HEK293 (cell line): ENCODE results near the gene MBP.

Experiments
- SP2 ChIP-seq: fragments of 450-650 bp; formaldehyde crosslinking; IDR thresholded peaks from 2 replicates; pipeline ENCODE4 v1.5.1; 2016; ENCODE audit warnings: missing biosample characterization, missing genetic modification characterization
- SP3 ChIP-seq: fragments of 450-650 bp; formaldehyde crosslinking; IDR thresholded peaks from 2 replicates; pipeline ENCODE4 v1.5.1; 2016; ENCODE audit warnings: missing biosample characterization, missing genetic modification characterization
- ZBTB17 ChIP-seq: fragments of 450-650 bp; formaldehyde crosslinking; IDR thresholded peaks from 2 replicates; pipeline ENCODE4 v1.5.1; 2016; ENCODE audit warnings: missing biosample characterization, missing genetic modification characterization
- ZBTB20 ChIP-seq: fragments of 450-650 bp; formaldehyde crosslinking; IDR thresholded peaks from 2 replicates; pipeline ENCODE4 v1.5.1; 2016; ENCODE audit warnings: missing biosample characterization, missing genetic modification characterization
- ZBTB48 ChIP-seq: fragments of 450-650 bp; formaldehyde crosslinking; IDR thresholded peaks from 2 replicates; pipeline ENCODE4 v1.5.1; 2016; ENCODE audit warnings: missing biosample characterization, missing genetic modification characterization
- ZBTB7A ChIP-seq: fragments of 450-650 bp; formaldehyde crosslinking; IDR thresholded peaks from 2 replicates; pipeline ENCODE4 v1.5.1; 2016; ENCODE audit warnings: low read depth, missing biosample characterization, missing genetic modification characterization
- ZNF140 ChIP-seq: fragments of 450-650 bp; formaldehyde crosslinking; IDR thresholded peaks from 2 replicates; pipeline ENCODE4 v1.5.1; 2016; ENCODE audit warnings: missing biosample characterization, missing genetic modification characterization
- ZNF184 ChIP-seq: fragments of 450-650 bp; IDR thresholded peaks from 2 replicates; pipeline ENCODE4 v1.5.1; 2018; ENCODE audit warnings: missing biosample characterization, mild to moderate bottlenecking, missing genetic modification characterization
- ZNF24 ChIP-seq: fragments of 450-650 bp; formaldehyde crosslinking; IDR thresholded peaks from 2 replicates; pipeline ENCODE4 v1.5.1; 2016; ENCODE audit warnings: missing biosample characterization, missing genetic modification characterization
- ZNF302 ChIP-seq: fragments of 450-650 bp; formaldehyde crosslinking; IDR thresholded peaks from 2 replicates; pipeline ENCODE4 v1.5.1; 2016; ENCODE audit warnings: missing biosample characterization, missing genetic modification characterization, low read depth
- ZNF324 ChIP-seq: fragments of 450-650 bp; formaldehyde crosslinking; IDR thresholded peaks from 2 replicates; pipeline ENCODE4 v1.5.1; 2016; ENCODE audit warnings: missing biosample characterization, missing genetic modification characterization
- ZNF549 ChIP-seq: fragments of 450-650 bp; IDR thresholded peaks from 2 replicates; pipeline ENCODE4 v1.5.1; 2018; ENCODE audit warnings: missing biosample characterization, missing genetic modification characterization, mild to moderate bottlenecking, inconsistent platforms, moderate library complexity
- ZNF600 ChIP-seq: fragments of 450-650 bp; formaldehyde crosslinking; IDR thresholded peaks from 2 replicates; pipeline ENCODE4 v1.5.1; 2016; ENCODE audit warnings: missing biosample characterization, missing genetic modification characterization
- ZNF677 ChIP-seq: fragments of 450-650 bp; IDR thresholded peaks from 2 replicates; pipeline ENCODE4 v1.5.0; 2018; ENCODE audit warnings: missing biosample characterization, mild to moderate bottlenecking, missing genetic modification characterization, moderate library complexity
- ZNF701 ChIP-seq: fragments of 450-650 bp; formaldehyde crosslinking; IDR thresholded peaks from 2 replicates; pipeline ENCODE4 v1.5.1; 2016; ENCODE audit warnings: missing biosample characterization, missing genetic modification characterization
- ZNF76 ChIP-seq: fragments of 450-650 bp; formaldehyde crosslinking; IDR thresholded peaks from 2 replicates; pipeline ENCODE4; 2016; ENCODE audit warnings: low read depth, missing biosample characterization, missing genetic modification characterization, borderline replicate concordance
- ZNF768 ChIP-seq: fragments of 450-650 bp; formaldehyde crosslinking; IDR thresholded peaks from 2 replicates; pipeline ENCODE4 v1.5.1; 2018; ENCODE audit warnings: missing biosample characterization, mild to moderate bottlenecking, missing genetic modification characterization
- ZNF830 ChIP-seq: fragments of 450-650 bp; IDR thresholded peaks from 2 replicates; pipeline ENCODE4 v1.5.0; 2018; ENCODE audit warnings: missing biosample characterization, missing genetic modification characterization, low read depth, mild to moderate bottlenecking, moderate library complexity
- ZNF837 ChIP-seq: fragments of 450-650 bp; formaldehyde crosslinking; IDR thresholded peaks from 2 replicates; pipeline ENCODE4 v1.5.1; 2016; ENCODE audit warnings: missing biosample characterization, missing genetic modification characterization
- TF ChIP-seq, protein P1 (sequence below): fragments of 450-650 bp; formaldehyde crosslinking; IDR thresholded peaks from 2 replicates; pipeline ENCODE4 v1.5.1; 2016; ENCODE audit warnings: missing biosample characterization, missing genetic modification characterization
- TF ChIP-seq, protein P2 (sequence below): fragments of 450-650 bp; IDR thresholded peaks from 2 replicates; pipeline ENCODE4 v1.5.1; 2018; ENCODE audit warnings: missing biosample characterization, mild to moderate bottlenecking, missing genetic modification characterization
- TF ChIP-seq, protein P3 (sequence below): fragments of 450-650 bp; formaldehyde crosslinking; IDR thresholded peaks from 2 replicates; pipeline ENCODE4 v1.5.1; 2016; ENCODE audit warnings: missing biosample characterization, missing genetic modification characterization
- TF ChIP-seq, protein P4 (sequence below): fragments of 450-650 bp; formaldehyde crosslinking; IDR thresholded peaks from 2 replicates; pipeline ENCODE4 v1.5.1; 2016; ENCODE audit warnings: missing biosample characterization, missing genetic modification characterization
- TF ChIP-seq, protein P5 (sequence below): fragments of 450-650 bp; formaldehyde crosslinking; IDR thresholded peaks from 2 replicates; pipeline ENCODE4 v1.5.1; 2017; ENCODE audit warnings: missing biosample characterization, missing genetic modification characterization
- TF ChIP-seq, protein P6 (sequence below): fragments of 450-650 bp; formaldehyde crosslinking; IDR thresholded peaks from 2 replicates; pipeline ENCODE4 v1.5.1; 2016; ENCODE audit warnings: missing biosample characterization, missing genetic modification characterization

The MBP gene

DNA sequence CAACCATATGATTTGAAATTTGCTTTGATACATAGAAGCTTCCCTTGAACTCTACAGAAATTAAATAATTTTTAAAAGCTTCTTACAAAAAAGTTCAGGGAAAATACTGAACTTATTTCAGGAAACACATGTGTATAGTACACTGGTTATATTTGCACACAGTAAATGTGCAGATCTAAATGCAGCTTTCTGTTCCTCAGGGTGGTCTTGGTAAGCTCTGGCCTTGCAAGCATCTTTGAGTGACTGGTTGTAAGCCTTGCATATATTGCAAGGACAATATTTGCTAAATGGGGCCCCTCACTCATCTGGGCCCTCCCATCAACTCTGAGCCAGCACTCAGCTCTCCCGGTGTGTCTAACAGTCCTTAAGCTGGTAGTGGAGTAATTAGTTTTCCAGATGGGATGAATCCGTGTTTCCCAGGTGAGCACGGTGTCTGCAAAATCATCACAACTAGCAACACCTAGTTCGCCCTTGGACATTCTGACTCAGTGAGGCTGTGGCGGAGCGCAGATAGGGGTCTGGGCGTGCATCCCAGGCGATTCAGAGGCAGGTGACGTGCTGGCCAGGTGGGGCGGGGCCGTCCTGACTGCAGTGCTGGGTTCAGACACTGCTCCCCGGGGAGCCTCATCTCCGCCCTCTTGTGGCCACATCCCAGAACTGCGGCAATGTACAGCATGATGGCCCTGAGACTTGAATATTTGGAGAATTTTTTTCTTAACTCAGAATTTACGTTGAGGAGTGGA lies 149.6 kb downstream of the MBP start (continued):
- TF ChIP-seq, protein P1, sequence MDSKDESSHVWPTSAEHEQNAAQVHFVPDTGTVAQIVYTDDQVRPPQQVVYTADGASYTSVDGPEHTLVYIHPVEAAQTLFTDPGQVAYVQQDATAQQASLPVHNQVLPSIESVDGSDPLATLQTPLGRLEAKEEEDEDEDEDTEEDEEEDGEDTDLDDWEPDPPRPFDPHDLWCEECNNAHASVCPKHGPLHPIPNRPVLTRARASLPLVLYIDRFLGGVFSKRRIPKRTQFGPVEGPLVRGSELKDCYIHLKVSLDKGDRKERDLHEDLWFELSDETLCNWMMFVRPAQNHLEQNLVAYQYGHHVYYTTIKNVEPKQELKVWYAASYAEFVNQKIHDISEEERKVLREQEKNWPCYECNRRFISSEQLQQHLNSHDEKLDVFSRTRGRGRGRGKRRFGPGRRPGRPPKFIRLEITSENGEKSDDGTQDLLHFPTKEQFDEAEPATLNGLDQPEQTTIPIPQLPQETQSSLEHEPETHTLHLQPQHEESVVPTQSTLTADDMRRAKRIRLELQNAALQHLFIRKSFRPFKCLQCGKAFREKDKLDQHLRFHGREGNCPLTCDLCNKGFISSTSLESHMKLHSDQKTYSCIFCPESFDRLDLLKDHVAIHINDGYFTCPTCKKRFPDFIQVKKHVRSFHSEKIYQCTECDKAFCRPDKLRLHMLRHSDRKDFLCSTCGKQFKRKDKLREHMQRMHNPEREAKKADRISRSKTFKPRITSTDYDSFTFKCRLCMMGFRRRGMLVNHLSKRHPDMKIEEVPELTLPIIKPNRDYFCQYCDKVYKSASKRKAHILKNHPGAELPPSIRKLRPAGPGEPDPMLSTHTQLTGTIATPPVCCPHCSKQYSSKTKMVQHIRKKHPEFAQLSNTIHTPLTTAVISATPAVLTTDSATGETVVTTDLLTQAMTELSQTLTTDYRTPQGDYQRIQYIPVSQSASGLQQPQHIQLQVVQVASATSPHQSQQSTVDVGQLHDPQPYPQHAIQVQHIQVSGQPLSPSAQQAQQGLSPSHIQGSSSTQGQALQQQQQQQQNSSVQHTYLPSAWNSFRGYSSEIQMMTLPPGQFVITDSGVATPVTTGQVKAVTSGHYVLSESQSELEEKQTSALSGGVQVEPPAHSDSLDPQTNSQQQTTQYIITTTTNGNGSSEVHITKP (tag by site-specific recombination), result no peak
- no peak for TF ChIP-seq ZNF837
- TF ChIP-seq, protein P2, sequence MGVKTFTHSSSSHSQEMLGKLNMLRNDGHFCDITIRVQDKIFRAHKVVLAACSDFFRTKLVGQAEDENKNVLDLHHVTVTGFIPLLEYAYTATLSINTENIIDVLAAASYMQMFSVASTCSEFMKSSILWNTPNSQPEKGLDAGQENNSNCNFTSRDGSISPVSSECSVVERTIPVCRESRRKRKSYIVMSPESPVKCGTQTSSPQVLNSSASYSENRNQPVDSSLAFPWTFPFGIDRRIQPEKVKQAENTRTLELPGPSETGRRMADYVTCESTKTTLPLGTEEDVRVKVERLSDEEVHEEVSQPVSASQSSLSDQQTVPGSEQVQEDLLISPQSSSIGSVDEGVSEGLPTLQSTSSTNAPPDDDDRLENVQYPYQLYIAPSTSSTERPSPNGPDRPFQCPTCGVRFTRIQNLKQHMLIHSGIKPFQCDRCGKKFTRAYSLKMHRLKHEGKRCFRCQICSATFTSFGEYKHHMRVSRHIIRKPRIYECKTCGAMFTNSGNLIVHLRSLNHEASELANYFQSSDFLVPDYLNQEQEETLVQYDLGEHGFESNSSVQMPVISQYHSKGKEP (tag by site-specific recombination), result no peak
- TF ChIP-seq ZNF324 (tag by site-specific recombination), result no peak
- TF ChIP-seq ZNF549 (tag by site-specific recombination), result no peak
- no peak for TF ChIP-seq ZNF24 (tag by site-specific recombination)
- TF ChIP-seq ZNF830 (tag by site-specific recombination), result no peak
- no peak for TF ChIP-seq ZNF184 (tag by site-specific recombination)
- peak; percentile 69 for TF ChIP-seq ZNF600 (tag by site-specific recombination)
- TF ChIP-seq ZNF768 (tag by site-specific recombination), result no peak
- TF ChIP-seq ZNF302 (tag by site-specific recombination), result no peak
- TF ChIP-seq, protein P3, sequence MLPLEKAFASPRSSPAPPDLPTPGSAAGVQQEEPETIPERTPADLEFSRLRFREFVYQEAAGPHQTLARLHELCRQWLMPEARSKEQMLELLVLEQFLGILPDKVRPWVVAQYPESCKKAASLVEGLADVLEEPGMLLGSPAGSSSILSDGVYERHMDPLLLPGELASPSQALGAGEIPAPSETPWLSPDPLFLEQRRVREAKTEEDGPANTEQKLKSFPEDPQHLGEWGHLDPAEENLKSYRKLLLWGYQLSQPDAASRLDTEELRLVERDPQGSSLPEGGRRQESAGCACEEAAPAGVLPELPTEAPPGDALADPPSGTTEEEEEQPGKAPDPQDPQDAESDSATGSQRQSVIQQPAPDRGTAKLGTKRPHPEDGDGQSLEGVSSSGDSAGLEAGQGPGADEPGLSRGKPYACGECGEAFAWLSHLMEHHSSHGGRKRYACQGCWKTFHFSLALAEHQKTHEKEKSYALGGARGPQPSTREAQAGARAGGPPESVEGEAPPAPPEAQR (tag by site-specific recombination), result no peak
- TF ChIP-seq SP2 (tag by site-specific recombination), result no peak
- TF ChIP-seq ZNF76 (tag by site-specific recombination), result no peak
- TF ChIP-seq ZBTB20 (tag by site-specific recombination), result no peak
- no peak for TF ChIP-seq ZBTB48 (tag by site-specific recombination)
- TF ChIP-seq ZBTB17 (tag by site-specific recombination), result peak; percentile 64
- TF ChIP-seq ZNF701, result no peak
- TF ChIP-seq, protein P4, sequence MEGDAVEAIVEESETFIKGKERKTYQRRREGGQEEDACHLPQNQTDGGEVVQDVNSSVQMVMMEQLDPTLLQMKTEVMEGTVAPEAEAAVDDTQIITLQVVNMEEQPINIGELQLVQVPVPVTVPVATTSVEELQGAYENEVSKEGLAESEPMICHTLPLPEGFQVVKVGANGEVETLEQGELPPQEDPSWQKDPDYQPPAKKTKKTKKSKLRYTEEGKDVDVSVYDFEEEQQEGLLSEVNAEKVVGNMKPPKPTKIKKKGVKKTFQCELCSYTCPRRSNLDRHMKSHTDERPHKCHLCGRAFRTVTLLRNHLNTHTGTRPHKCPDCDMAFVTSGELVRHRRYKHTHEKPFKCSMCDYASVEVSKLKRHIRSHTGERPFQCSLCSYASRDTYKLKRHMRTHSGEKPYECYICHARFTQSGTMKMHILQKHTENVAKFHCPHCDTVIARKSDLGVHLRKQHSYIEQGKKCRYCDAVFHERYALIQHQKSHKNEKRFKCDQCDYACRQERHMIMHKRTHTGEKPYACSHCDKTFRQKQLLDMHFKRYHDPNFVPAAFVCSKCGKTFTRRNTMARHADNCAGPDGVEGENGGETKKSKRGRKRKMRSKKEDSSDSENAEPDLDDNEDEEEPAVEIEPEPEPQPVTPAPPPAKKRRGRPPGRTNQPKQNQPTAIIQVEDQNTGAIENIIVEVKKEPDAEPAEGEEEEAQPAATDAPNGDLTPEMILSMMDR (tag by site-specific recombination), result peak; percentile 88
- TF ChIP-seq, protein P5, sequence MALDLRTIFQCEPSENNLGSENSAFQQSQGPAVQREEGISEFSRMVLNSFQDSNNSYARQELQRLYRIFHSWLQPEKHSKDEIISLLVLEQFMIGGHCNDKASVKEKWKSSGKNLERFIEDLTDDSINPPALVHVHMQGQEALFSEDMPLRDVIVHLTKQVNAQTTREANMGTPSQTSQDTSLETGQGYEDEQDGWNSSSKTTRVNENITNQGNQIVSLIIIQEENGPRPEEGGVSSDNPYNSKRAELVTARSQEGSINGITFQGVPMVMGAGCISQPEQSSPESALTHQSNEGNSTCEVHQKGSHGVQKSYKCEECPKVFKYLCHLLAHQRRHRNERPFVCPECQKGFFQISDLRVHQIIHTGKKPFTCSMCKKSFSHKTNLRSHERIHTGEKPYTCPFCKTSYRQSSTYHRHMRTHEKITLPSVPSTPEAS, result no peak
- TF ChIP-seq ZNF677 (tag by site-specific recombination), result no peak
- TF ChIP-seq SP3 (tag by site-specific recombination), result 0 out of 2 replicates have a peak, but pooled peaks have one; percentile 31
- no peak for TF ChIP-seq ZBTB7A (tag by site-specific recombination)
- TF ChIP-seq ZNF140 (tag by site-specific recombination), result no peak
- TF ChIP-seq, protein P6, sequence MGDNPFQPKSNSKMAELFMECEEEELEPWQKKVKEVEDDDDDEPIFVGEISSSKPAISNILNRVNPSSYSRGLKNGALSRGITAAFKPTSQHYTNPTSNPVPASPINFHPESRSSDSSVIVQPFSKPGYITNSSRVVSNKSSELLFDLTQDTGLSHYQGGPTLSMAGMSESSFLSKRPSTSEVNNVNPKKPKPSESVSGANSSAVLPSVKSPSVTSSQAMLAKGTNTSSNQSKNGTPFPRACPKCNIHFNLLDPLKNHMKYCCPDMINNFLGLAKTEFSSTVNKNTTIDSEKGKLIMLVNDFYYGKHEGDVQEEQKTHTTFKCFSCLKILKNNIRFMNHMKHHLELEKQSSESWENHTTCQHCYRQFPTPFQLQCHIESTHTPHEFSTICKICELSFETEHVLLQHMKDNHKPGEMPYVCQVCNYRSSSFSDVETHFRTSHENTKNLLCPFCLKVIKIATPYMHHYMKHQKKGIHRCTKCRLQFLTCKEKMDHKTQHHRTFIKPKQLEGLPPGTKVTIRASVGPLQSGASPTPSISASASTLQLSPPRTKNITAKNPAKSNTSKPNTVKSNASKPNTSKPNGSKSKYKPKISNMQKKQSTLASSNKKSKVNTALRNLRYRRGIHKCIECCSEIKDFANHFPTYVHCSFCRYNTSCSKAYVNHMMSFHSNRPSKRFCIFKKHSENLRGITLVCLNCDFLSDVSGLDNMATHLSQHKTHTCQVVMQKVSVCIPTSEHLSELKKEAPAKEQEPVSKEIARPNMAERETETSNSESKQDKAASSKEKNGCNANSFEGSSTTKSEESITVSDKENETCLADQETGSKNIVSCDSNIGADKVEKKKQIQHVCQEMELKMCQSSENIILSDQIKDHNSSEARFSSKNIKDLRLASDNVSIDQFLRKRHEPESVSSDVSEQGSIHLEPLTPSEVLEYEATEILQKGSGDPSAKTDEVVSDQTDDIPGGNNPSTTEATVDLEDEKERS (tag by site-specific recombination), result no peak
